GM18873 (cell line): ENCODE measurements around the gene CCT6A.
"Not testable (repeated sequence)": the region's sequence is repeated elsewhere in the genome, so short reads cannot be mapped to it uniquely, and the experiment has no call there.

Source experiments
- ATAC-seq: cut with Tn5 transposase; IDR thresholded peaks from one replicate; pipeline ENCODE4 v1.9.1; 2021; ENCODE audit warnings: mild to moderate bottlenecking, moderate library complexity, moderate number of reproducible peaks; ENCODE audit not compliant: unreplicated experiment, low FRiP score

CCT6A gene

DNA sequence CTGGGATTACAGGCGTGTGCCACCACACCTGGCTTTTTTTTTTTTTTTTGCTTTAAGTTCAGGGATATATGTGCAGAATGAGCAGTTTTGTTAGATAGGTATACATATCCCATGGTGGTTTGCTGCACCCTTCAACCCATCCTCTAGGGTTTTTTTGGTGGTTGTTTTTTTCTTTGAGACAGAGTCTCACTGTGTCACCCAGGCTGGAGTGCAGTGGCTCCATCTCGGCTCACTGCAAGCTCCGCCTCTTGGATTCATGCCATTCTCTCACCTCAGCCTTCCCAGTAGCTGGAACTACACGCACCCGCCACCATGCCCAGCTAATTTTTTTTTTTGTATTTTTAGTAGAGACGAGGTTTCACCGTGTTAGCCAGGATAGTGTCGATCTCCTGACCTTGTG lies 2.8 kb upstream of the CCT6A start:
- ATAC-seq, result not testable (repeated sequence)

DNA sequence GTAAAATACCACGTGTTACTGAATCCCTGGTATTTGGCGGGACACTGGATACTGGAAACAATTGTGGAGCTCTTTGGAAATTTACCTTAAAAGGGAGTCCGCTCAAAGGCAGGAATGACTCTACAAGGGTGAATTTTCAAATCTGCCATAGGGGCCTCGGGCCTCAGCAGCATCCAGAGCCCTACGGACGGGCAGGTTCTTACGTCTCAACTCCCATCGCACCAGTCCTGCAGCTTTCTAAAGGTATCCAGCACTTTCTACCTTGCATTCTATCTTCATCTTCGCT lies 569 bp upstream of the CCT6A start:
- no peak for ATAC-seq

DNA sequence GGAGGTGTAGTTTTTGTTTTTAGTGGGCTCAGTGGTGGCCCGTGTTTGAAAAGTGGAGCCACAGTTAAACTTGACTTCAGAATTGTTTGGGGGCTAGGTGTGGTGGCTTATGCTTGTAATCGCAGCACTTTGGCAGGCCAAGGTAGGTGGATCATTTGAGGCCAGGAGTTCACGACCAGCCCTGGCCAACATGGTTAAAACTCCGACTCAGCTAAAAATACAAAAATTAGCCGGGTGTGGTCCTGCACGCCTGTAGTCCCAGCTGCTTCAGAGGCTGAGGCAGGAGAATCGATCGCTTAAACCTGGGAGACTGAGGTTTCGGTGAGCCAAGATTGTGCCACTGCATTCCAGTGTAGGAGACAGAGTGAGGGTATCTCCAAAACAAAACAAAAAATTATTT lies 1.8 kb downstream of the CCT6A start:
- ATAC-seq, result no peak

DNA sequence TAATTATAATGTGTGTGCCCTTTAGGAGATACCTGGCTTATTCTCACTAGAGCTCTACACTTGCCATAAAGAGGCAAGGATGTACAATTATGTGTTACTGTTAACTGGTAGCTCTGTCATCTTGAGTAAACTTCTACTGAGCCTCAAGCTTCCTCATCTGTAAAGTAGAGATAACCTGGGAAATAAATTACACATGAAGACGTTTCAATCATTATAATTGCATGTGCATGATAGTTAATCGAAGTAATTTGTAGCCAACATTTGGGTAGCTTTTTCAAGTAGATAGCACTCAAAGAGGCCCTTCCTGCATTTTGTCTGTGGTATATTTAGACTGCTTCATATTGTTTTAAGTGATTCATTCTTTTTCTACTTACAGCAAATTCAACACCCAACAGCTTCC lies 2.4 kb downstream of the CCT6A start:
- ATAC-seq, result no peak

DNA sequence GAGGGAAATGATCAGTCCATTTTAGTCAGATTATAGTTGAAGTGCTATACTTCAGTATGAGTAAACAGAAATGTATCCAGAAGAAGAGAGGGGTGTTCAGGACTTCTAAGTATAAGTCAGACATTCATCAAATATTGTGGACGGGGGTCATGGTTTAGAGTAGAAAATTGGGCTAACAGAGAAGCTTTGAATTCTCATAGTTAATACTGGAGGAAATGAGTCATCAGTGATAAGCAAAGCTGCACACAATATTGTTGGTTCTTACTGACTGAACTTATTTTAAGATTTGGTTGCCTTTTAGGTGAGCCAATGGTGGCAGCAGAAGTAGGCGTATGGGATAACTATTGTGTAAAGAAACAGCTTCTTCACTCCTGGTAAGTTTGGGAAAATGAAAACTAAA lies 10.8 kb downstream of the CCT6A start:
- ATAC-seq, result no peak

DNA sequence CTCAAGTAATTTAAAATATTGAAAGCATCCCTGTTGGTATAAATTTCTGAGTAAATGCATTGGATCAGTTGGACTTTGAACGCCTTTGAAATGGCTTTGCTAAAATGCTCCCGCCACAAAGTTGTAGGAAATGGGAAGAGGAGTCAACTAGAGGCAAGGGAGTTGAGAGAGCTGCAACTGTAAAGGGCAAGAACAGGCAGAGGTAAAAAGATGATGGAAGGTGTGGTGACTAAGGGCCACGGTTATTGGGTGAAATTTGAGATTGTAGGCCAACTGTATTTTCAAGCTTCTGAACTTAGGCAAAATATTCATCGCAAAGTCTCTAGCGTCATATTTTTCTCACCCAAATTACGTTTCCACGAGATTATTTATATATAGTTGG lies 11.9 kb downstream of the CCT6A start:
- no peak for ATAC-seq

DNA sequence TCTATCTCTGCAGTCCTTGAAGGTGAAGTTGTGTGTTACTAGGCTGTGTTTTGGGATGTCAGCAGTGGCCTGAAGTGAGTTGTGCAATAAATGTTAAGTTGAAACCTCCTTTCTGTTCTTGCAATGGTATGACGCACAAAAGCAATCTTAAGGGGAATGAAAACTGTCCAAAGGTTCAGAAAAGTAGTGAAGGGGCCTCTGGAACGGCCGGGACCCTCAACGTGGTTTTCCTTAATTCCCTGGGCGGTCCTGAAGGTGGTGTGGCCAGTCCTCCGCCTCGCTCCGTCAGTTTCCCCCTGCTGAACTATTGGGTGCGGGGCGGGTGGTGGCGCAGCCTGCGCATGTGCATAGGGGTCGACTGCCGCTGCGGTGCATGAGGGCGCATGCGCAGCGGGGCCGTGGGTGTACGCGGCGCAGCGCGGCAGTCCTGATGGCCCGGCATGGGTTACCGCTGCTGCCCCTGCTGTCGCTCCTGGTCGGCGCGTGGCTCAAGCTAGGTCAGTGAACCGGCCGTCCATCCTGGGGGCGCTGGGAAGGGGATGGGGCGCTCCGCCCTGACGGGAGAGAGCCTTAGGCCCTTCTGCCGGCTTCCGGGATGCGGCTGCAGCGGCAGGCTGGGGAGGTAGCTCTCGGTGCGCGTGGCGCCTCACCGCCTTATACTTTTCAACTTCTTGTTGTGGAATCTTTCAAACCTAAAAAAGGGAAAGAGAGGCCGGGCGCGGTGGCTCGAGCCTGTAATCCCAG lies 12.5 kb downstream of the CCT6A start, which contains the start of gene SUMF2:
Gene SUMF2, plus strand, starts transcription at position 405 of the 744 bp plus-strand sequence. Its CDS starts 26 bp downstream, at position 431.
- ATAC-seq, result peak; percentile 83

DNA sequence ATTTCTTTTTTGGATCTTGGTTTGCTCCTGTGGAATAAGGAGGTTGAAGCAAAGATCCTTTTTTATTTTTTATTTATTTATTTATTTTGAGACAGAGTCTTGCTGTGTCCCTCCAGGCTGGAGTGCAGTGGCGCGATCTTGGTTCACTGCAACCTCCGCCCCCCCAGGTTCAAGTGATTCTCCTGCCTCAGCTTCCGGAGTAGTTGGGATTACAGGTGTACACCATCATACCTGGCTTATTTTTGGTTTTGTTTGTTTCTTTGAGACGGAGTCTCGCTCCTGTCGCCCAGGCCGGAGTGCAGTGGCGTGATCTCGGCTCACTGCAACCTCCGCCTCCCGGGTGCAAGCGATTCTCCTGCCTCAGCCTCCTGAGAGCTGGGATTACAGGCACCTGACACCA lies 14.8 kb downstream of the CCT6A start:
- not testable (repeated sequence) for ATAC-seq

DNA sequence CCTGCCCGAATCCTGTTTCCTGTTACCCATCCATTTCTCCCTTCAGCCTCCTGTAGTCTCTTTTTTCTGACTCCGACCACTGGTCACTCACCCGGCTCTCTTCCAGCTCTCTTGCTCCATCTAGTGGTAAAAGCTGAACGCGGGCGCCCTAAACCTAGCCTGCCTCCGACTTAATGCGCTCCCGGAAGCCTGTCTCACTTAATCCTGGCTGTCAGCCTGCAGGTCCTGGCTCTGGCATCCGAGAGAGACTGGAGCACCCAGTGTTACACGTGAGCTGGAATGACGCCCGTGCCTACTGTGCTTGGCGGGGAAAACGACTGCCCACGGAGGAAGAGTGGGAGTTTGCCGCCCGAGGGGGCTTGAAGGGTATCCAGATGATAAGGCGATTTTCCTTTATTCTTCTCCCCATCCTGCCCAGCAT lies 22.8 kb downstream of the CCT6A start:
- peak; percentile 56 for ATAC-seq

DNA sequence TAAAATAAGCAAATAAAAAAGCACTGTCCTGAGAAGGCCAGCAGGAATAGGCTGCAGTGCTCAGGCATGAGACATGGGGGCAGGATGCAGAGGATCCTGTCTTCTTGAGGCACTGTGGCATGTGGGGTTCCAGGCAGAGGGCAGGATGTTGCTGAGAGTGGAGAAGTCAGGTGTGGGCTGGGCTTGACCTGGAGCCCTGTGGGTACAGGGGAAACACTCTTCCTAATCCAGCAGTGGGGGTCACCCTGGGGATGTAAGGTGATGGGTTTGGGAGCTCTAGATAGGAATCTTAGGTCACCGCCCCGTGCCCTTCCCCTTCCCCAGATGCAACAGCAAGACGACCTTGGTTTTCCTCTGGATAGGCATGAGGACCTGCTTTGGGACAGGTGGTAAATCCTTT lies 26.1 kb downstream of the CCT6A start:
- ATAC-seq, result no peak

DNA sequence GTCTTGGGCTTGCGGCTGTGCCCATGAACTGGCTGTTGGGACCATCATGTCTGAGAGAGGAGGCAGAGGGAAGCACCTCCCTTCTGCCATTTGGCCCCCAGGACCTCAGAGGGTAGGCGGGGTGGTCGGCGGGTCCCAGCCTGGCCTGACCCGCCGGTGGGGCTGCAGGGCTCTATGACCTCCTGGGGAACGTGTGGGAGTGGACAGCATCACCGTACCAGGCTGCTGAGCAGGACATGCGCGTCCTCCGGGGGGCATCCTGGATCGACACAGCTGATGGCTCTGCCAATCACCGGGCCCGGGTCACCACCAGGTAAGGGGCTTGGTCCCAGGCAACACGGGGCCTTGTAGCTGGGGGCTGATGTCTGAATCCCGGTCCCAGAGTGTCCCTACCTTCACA lies 26.6 kb downstream of the CCT6A start:
- no peak for ATAC-seq

DNA sequence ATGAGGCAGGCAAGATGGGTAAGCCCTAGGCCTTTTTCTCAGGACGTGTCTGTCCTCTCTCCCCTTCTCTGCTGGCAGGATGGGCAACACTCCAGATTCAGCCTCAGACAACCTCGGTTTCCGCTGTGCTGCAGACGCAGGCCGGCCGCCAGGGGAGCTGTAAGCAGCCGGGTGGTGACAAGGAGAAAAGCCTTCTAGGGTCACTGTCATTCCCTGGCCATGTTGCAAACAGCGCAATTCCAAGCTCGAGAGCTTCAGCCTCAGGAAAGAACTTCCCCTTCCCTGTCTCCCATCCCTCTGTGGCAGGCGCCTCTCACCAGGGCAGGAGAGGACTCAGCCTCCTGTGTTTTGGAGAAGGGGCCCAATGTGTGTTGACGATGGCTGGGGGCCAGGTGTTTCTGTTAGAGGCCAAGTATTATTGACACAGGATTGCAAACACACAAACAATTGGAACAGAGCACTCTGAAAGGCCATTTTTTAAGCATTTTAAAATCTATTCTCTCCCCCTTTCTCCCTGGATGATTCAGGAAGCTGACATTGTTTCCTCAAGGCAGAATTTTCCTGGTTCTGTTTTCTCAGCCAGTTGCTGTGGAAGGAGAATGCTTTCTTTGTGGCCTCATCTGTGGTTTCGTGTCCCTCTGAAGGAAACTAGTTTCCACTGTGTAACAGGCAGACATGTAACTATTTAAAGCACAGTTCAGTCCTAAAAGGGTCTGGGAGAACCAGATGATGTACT lies 28.1 kb downstream of the CCT6A start:
- ATAC-seq, result no peak

DNA sequence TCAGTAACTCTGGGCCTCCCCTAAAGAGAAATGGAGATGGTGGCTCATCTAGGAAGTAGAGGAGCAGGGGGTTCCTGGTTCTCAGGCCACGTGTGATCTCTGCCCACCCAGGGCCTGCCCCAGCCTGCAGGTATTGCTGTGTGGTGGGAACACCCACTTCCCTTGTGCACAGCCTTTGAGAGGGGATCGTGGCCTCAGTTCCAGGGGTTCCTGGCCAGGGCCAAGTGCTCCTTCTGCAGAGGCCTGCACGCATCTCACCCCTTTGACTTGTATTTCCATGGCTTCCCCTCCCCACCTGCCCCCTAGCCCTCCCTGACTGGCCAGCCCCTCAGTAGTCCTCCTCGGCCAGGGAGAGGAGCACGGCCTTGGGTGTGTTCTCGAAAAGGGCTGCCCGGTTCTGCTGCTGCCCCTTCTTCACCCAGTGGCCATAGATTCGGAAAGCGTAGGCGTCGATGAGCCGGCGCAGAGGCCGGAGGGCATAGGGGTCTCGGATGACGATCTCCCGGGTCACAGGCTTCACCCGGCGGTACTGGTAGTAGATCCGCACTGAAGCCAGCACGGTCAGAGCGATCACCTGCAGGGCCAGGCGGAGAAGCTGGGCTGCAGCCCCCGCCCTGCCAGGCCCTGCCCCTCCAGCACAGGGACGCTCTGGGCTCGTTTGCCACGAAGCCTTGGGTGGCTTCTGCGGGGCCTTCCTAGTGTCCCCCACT lies 29.3 kb downstream of the CCT6A start:
- ATAC-seq, result not testable (repeated sequence)

DNA sequence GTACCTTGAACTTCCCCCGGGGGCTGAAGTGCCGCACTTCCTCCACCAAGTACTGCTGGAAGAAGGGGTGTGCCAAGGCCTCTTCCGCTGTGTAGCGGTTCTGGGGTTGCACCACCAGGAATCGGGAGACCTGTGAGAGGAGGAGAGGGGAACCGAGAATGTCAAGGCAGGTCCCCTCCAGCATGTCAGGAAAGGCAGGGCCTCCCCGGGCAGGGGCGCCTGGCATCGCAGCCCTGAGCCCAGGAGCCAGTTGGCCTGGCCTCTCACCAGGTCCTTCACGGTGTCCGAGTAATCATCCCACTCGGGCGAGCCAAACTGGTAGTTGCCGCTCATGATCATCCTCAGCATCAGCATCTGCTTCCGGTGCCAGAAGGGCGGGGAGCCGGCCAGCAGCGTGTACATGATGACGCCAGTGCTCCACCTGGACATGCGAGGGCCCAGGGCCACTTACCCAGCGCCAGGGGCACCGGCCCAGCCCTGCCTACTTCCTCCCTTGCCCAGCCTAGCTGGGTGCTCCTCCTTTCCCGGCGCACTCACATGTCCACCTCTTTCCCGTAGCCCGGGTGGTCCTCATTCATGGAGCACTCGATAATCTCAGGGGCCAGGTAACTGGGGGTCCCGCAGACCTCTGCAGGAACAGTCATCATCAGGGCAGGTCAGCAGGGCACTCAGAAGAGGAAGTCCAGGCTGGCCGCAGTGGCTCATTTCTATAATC lies 30.2 kb downstream of the CCT6A start:
- no peak for ATAC-seq

DNA sequence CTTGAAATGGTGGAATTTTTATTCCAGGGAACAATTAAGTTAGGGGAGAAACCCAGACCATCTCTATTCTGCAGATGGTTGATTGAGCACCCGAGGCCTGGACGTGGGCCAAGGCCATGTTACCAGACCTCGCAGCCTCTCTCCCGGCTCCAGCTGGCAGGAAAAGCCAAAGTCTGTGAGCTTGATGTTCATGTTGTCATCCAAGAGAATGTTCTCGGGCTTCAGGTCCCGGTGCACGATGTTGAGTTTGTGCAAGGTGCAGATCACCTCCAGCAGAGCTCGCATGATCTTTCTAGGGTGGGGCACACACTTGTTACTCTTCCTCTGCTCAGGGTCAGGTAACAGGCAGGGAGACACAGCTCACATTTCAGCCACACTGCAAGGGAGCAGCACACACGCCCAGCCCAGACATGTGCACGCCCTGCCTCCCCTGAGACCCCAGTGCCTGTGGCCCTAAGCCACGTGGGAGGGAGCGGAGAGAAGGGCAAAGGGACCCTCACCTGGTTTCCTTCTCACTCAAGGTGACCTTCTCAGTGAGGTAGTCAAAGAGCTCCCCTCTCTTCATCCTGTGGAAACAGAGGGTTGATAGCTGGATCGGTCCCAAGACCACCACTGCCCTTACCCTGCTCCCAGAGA lies 31.7 kb downstream of the CCT6A start:
- ATAC-seq, result no peak

DNA sequence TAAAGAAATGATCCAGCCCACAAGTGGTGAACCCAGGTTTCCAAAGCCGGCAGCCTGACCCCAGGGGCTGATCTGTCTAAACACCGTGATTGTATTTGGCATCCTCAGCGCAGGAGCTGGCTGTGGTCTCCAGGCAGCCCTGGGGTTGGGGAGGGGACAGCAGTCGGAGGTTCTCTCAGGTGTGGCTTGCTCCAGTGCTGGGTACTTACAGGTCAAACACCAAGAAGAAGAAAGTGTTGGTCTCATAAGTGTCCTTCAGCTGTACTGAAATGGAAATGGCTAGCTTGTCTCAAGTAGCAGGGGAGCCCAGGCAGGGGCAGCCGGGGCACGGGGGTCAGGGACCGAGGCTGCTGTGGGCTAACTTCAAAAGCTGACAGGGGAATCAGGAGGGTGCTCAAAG lies 35.2 kb downstream of the CCT6A start:
- no peak for ATAC-seq

DNA sequence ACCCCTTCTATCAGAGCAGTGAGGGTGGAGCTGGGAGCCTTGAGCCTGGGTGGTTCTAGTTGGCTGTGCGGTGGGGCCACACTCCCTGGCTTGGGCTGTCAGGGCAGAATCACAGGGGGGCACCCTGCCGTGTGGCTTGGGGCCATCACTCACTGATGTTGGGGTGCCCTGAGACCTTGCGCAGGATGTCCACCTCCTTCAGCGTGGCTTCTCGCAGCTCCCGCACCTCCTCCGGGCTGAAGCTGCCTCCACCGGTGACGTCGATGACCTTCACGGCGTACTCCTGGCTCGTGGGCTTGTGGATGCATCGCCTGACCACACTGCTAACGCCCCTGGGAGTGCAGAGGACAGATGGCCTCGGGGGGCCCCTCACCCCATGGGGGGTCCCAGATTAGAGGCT lies 35.9 kb downstream of the CCT6A start:
- ATAC-seq, result no peak

DNA sequence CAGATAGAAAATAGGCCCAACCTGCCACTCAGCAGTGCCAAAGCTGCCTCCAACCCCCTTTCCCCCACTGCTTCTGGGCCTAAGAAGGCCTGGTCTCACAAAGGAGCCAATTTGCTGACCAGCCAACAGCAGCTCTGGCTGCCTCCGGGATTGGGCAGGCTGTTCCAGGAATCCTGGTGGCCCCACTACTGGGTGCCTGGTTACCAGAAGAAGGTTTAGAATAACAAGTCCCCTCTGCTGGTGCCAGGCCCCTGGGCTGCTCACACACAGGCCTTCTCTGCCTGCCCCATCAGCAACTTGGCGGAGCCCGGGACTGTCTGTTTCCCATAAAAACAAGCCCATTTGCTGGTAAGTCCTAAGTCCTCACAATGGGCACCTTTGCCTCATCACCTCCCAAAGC lies 40.0 kb downstream of the CCT6A start:
- ATAC-seq, result no peak

DNA sequence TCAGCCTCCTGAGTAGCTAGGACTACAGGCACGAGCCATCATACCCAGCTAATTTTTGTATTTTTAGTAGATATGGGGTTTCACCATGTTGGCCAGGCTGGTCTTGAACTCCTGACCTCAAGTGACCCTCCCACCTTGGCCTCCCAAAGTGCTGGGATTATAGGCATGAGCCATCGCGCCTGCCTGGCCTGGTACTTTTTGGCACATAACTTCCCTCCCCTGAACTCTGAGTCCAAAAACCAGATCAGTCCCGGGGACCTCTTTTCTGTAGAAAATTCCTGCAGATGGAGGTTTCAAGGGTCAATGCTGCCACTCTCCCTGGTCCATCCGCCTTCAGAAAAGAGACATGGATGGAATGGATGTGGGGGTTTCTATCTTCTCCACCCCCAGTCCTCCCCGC lies 40.8 kb downstream of the CCT6A start:
- ATAC-seq, result not testable (repeated sequence)

DNA sequence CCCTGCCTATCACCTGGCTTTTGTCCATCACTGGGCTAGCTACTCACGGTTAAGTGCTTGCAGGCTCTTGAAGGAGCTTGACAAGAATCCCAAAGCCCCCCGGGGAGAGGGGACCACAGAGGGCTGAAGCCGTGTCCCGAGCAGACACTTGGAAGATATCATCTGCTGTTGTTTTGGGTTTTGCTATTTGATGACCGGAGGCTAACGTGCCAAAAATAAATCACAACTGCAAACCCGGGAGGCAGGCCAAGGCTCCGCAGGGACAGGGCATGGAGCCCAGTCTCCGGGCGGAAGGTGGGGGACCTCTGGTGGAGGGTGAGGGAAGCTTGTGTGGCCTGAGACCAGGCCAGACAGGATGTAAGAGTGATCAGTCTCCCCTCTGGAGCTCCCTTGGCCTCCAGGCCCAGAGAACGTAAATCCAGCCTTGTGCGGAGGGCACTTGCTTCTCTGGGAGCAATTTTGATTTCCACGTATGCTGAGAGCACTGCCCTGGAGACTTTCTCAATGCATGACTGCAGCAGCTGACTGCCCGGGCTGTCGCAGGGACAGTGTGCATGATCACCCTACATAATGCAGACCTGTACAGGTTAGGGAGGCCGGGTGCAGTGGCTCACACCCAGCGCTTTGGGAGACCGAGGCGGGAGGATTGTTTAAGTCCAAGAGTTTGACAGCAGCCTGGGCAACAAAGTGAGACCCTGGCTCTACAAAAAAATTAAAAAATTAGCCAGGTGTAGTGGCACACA lies 41.4 kb downstream of the CCT6A start, which contains the start of gene PHKG1:
Gene PHKG1, minus strand, starts transcription at position 164 of the 743 bp plus-strand sequence. CDS start 4,011 bp downstream, outside the sequence.
- ATAC-seq, result no peak
